ENCODE results near the gene SLC27A3. TPM values are rescaled to one million over a fixed set of nuclear protein-coding genes. Genes with fewer than 3 reads are reported as not detected.

The SLC27A3 gene
- total and polyA plus RNA-seq, 10 of the 15 experiments (the other 5 are each of a cell fraction or from before 2014, with no cell fraction given): 2.6 to 18.1 (median 8.3) TPM

GRCh38 chr1:153742411-153743142, 32.6 kb upstream of the SLC27A3 start (continued):
- TF ChIP-seq IRF5 (IDR thresholded peaks at IDR 0.05; ENCODE audit: borderline replicate concordance): no peak; the same call in 1 of the 2 replicates
- TF ChIP-seq ZNF217 (IDR thresholded peaks at IDR 0.05): peak; percentile 45; the same call in 1 of the 2 replicates
- TF ChIP-seq EP300 (IDR thresholded peaks at IDR 0.05; ENCODE audit: borderline replicate concordance in 1 of 2, control insufficient read depth in 1 of 2, low read depth in 2 of 2, low read length in 2 of 2): peak; percentile 67 to 86; a peak in 2 of 4 replicates
- TF ChIP-seq YY1 (IDR thresholded peaks at IDR 0.05; ENCODE audit: low read depth, low read length): 0 out of 2 replicates have a peak, but pooled peaks have one; percentile 32
- no peak for TF ChIP-seq NFYB (IDR thresholded peaks at IDR 0.05; ENCODE audit: insufficient read depth, low read depth, low read length)
- TF ChIP-seq MEF2B (IDR thresholded peaks at IDR 0.05; ENCODE audit: partially characterized antibody, poor library complexity, severe bottlenecking): peak; percentile 96
- no peak for TF ChIP-seq NFYA (IDR thresholded peaks at IDR 0.05; ENCODE audit: borderline replicate concordance, low read depth, low read length)
- TF ChIP-seq EED (IDR thresholded peaks at IDR 0.05; ENCODE audit: low read depth): peak; percentile 42; the same call in 1 of the 2 replicates
- no peak for TF ChIP-seq E4F1 (IDR thresholded peaks at IDR 0.05; ENCODE audit: borderline replicate concordance, partially characterized antibody)
- peak; percentile 52 for TF ChIP-seq SKIL (IDR thresholded peaks at IDR 0.05; ENCODE audit: low read depth, poor library complexity, severe bottlenecking)
- peak; percentile 73 for TF ChIP-seq MTA3 (IDR thresholded peaks at IDR 0.05; ENCODE audit: borderline replicate concordance, low read length)
- TF ChIP-seq GABPA (IDR thresholded peaks at IDR 0.05; ENCODE audit: low read depth): peak; percentile 63; the same call in 1 of the 2 replicates
- TF ChIP-seq ATF7 (IDR thresholded peaks at IDR 0.05; ENCODE audit: low read depth): peak; percentile 97
- TF ChIP-seq IKZF1 (conservative IDR thresholded peaks at IDR 0.05): peak; percentile 78
- peak; percentile 83 for TF ChIP-seq RELB (IDR thresholded peaks at IDR 0.05; ENCODE audit: low read depth)
- TF ChIP-seq IRF3 (IDR thresholded peaks at IDR 0.05): no peak
- peak; percentile 55; the same call in 1 of the 2 replicates for TF ChIP-seq RAD51 (IDR thresholded peaks at IDR 0.05)
- TF ChIP-seq STAT3 (IDR thresholded peaks at IDR 0.05; ENCODE audit: low read depth, low read length): 0 out of 2 replicates have a peak, but pooled peaks have one; percentile 84

Measured in GM12878 (cell line).